Spleen (tissue), 11 donors: ENCODE measurements around the gene TCAIM. TPM values are rescaled to one million over a fixed set of nuclear protein-coding genes. Genes with fewer than 3 reads are reported as not detected.
A peak's percentile ranks its signal among the peaks of the same experiment; 100 is the strongest.

Experiments
- DNase-seq: peaks from one replicate; pipeline ENCODE4 v3.0.0-alpha.2; 2020
- H3K27ac ChIP-seq, 8 donors: fragments of 200-600 bp; sonication (generic) in 7 of 8; 1 replicate in 4 of 8; 2 replicates in 4 of 8; pipeline versions ENCODE4 v1.5.0 to v1.8.0; 2016 to 2021; ENCODE audit warnings: inconsistent platforms in 4 of 8, mild to moderate bottlenecking in 4 of 8, moderate library complexity in 1 of 8
- H3K27me3 ChIP-seq, 7 donors: fragments of 200-600 bp; sonication (generic) in 6 of 7; replicated peaks in 1 of 7; 1 replicate in 4 of 7; 2 replicates in 3 of 7; pipeline versions ENCODE4 v1.5.0 to v1.8.0; 2016 to 2021; ENCODE audit warnings: inconsistent platforms in 3 of 7, mild to moderate bottlenecking in 1 of 7
- H3K36me3 ChIP-seq, 6 donors: fragments of 200-600 bp; sonication (generic) in 5 of 6; 1 replicate in 4 of 6; 2 replicates in 2 of 6; pipeline versions ENCODE4 v1.5.0 to v1.8.0; 2016 to 2021; ENCODE audit warnings: inconsistent platforms in 2 of 6
- H3K4me1 ChIP-seq, 6 donors: fragments of 200-600 bp; sonication (generic) in 5 of 6; 1 replicate in 3 of 6; 2 replicates in 3 of 6; pipeline versions ENCODE4 v1.5.0 to v1.8.0; 2016 to 2021; ENCODE audit warnings: inconsistent platforms in 3 of 6
- H3K4me3 ChIP-seq, 8 donors: fragments of 200-600 bp; sonication (generic) in 7 of 8; 1 replicate in 4 of 8; 2 replicates in 4 of 8; pipeline versions ENCODE4 v1.5.0 to v1.8.0; 2016 to 2021; ENCODE audit warnings: inconsistent platforms in 4 of 8, mild to moderate bottlenecking in 4 of 8, moderate library complexity in 2 of 8
- H3K9me3 ChIP-seq, 8 donors: fragments of 200-600 bp; sonication (generic) in 7 of 8; 1 replicate in 4 of 8; 2 replicates in 4 of 8; pipeline versions ENCODE4 v1.5.0 to v1.8.0; 2016 to 2021; ENCODE audit warnings: inconsistent platforms in 4 of 8
- CTCF ChIP-seq, 11 experiments: fragments of 200-600 bp in 7 of 11; fragments of 450-650 bp in 4 of 11; sonication (generic) in 4 of 11; IDR thresholded peaks in 8 of 11; conservative IDR thresholded peaks in 3 of 11; 1 replicate in 7 of 11; 2 replicates in 4 of 11; pipeline versions ENCODE4 v1.4.0 to v1.8.0; 2016 to 2021; ENCODE audit warnings: antibody characterized with exemption in 11 of 11, inconsistent platforms in 4 of 11, mild to moderate bottlenecking in 1 of 11
- POLR2A ChIP-seq, 3 donors: fragments of 450-650 bp; IDR thresholded peaks; one replicate each; pipeline ENCODE4 v1.5.1; 2017; ENCODE audit warnings: antibody characterized with exemption in 3 of 3, mild to moderate bottlenecking in 1 of 3
- POLR2AphosphoS5 ChIP-seq, 3 donors: sonication (generic); formaldehyde crosslinking; IDR thresholded peaks; one replicate each; pipeline ENCODE4 v1.5.1; 2017; ENCODE audit warnings: antibody characterized with exemption in 3 of 3
- WGBS, 5 donors: extraction: QIAGEN DNeasy Blood & Tissue Kit in 3 of 5; methylation state at CpG; one replicate each; pipeline versions ENCODE4 v1.1.5 to v1.1.7; 2013 to 2018; 5-methylcytosine and 5-hydroxymethylcytosine counted together
- intact Hi-C: fragments of 100-400 bp; cut with DNase I; formaldehyde crosslinking; loops from one replicate; pipeline ENCODE4 v1.15.0; 2023; ENCODE audit warnings: low total_unique reads
- polyA plus RNA-seq, 3 donors: library from polyadenylated mRNA; stranded (reverse); fragments of 200-250 nt; gene quantifications; one replicate each; pipeline ENCODE4 v1.2.1, GENCODE V29; 2013
- total RNA-seq, 7 donors: library from RNA; depleted of rRNA in 3 of 7; stranded (reverse); fragments of >200 nt in 3 of 7; fragmentation: NEBNext Ultra II Directional in 4 of 7; extraction: Animal tissue kit (Norgen Biotek cat#: 25700) in 4 of 7; gene quantifications; one replicate each; pipeline versions ENCODE4 v1.1.0 to v1.2.1, GENCODE V29; 2016 to 2021
- donor health status: healthy with polysubstance abuse.
- donor health status: DM: no; HTN: no; CAD: no; lungs with moderate emphysema.
- donor health status: DM: no; HTN: no; CAD: no.
- donor health status: Bipolar disorder and iron deficiency.
- donor health status: healthy.
- donor health status: DM: no; HTN: no; CAD: no.
- donor health status: DM: yes; HTN: yes; CAD: no.

TCAIM gene
- total and polyA plus RNA-seq, 10 donors, result 7.2 to 31.7 (median 22.9) TPM

DNA sequence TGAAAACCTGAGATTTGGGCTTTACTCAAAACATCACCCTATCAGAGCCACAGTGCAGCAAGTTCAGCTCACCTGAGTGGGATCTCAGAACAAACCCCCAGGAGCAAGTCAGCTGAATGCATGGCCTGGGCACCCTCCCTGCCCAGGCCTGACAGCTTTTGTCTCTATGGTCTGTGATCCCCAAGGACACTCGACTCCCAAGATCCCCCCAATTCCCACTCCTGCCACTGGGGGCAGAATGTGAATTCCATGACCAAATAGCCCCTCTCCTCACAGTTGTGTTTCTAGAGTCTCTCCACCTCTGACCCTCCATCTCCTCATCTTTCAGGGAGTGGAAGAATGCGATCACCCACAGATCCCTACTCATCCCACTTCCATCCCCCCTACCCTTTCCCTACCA lies 80.0 kb downstream of the TCAIM start:
- H3K4me3 ChIP-seq, result no peak overlapping the region
- no peak overlapping the region for H3K27ac ChIP-seq
- H3K27me3 ChIP-seq, result no peaks in the 10 kb centered on the region
- no peak for DNase-seq
- no peaks in the 10 kb centered on the region for H3K4me1 ChIP-seq
- intact Hi-C loops, result no loop called here
- 62 to 93% (median 88%) methylated on average over 2 of the region's 2 CpGs for whole genome bisulfite sequencing, 5 donors
- no peak for TF ChIP-seq POLR2AphosphoS5 (IDR thresholded peaks at IDR 0.05)
- TF ChIP-seq POLR2A (IDR thresholded peaks at IDR 0.05), result no peak
- peak in 1 of 11 experiments; percentile 17 for TF ChIP-seq CTCF (IDR thresholded peaks at IDR 0.05 in 8 of 11, conservative IDR thresholded peaks at IDR 0.05 in 3 of 11)
- no peaks in the 10 kb centered on the region for H3K9me3 ChIP-seq
- H3K36me3 ChIP-seq, result peaks cover 0 to 28% (median 0%) of the 10 kb centered on the region in 6 donors

DNA sequence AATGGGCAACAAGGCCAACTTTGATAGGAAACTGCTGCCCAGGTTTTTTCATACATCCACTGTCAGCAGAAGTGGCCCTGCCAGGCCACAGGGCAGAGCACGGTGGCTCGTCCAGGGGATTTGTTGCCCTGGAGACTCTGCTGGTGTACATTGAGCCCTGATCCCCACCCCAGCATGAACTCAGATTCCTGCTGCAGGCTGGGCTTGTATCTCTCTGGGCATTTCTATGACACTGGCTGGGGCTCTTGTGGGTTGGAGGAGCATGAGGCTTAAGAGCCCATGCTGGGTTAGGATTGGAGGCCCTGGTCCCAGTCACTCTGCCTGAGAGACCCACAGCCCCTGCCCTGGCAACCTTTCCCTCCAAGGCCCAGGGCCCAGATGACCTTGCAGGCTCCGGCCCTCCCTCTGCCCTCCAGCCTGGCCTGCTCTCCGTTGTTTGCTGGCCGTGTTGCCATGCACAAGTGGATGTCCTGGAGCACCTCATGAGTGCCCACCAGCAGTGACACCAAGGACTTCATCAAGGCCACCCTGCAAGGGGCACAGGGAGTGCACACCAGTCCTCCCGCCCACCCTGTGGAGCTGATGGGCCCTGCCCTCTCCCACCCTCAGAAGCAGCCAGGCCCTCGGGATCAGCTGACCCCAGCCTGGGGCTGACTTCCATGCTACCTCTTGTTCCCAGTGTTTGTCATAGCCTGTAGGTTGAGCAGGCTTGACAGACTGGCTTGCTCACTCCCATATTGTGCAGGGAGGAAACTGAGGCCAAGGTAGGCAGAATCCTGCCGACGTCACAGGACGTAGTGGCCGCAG lies 80.8 kb downstream of the TCAIM start:
- intact Hi-C loops, result no loop called here
- H3K27ac ChIP-seq, result no peak overlapping the region
- H3K27me3 ChIP-seq, result no peaks in the 10 kb centered on the region
- no peak for DNase-seq
- peaks cover 0 to 28% (median 0%) of the 10 kb centered on the region in 6 donors for H3K36me3 ChIP-seq
- TF ChIP-seq POLR2A (IDR thresholded peaks at IDR 0.05) (no peak), POLR2AphosphoS5 (IDR thresholded peaks at IDR 0.05) (no peak), CTCF (IDR thresholded peaks at IDR 0.05 in 8 of 11, conservative IDR thresholded peaks at IDR 0.05 in 3 of 11) (no peak)
- WGBS, 5 donors, result 64 to 83% (median 78%) methylated on average over 9 to 11 of the region's 11 CpGs
- H3K4me3 ChIP-seq, result no peak overlapping the region
- no peaks in the 10 kb centered on the region for H3K9me3 ChIP-seq
- H3K4me1 ChIP-seq, result no peaks in the 10 kb centered on the region

DNA sequence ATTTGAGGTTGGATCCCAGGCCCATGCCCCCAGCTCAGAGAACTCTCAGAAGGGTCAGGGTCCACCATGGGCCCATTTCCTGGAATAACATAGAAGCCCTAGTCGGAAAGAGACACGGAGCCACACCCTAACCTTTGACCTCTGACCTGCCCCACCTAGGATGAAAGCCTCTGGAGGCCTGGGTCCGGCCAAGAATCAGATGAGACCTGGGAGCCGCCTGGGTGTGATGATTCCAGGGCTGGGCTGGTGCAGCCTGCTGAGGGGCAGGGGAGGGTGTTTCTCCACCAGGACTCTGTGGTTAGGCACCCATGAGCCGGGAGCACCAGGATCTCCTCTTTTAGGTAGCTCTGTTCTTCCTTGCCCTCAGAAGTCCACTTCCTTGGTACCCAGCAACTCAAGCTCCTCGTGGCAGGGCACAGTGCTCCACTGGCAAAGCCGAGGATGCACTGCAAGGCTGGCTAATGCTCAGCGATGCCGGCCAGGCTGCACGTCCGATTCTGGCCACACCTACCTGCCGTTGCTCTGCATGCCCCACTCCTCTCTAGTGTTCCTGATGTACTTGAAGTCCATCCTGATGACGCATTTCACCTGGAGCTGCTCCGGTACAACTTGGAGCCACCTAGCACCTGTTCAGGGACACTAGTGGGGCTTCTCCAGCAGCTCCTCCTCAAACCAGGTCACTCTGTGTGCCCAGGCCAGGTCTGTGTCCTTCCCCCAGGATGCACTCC lies 81.5 kb downstream of the TCAIM start:
- intact Hi-C loops, result no loop called here
- Histone ChIP-seq H3K4me1 (no peaks in the 10 kb centered on the region), H3K9me3 (no peaks in the 10 kb centered on the region), H3K4me3 (no peak overlapping the region), H3K27me3 (no peaks in the 10 kb centered on the region), H3K36me3 (peaks cover 0 to 28% (median 0%) of the 10 kb centered on the region in 6 donors), H3K27ac (no peak overlapping the region)
- DNase-seq, result no peak
- no peak for TF ChIP-seq POLR2A (IDR thresholded peaks at IDR 0.05)
- no peak for TF ChIP-seq CTCF (IDR thresholded peaks at IDR 0.05 in 8 of 11, conservative IDR thresholded peaks at IDR 0.05 in 3 of 11)
- no peak for TF ChIP-seq POLR2AphosphoS5 (IDR thresholded peaks at IDR 0.05)
- WGBS, 5 donors, result 83 to 90% (median 86%) methylated on average over 10 to 14 of the region's 14 CpGs

- intact Hi-C loops, result no loop called here
- Histone ChIP-seq H3K9me3 (no peaks in the 10 kb centered on the region), H3K4me3 (no peak overlapping the region), H3K27ac (no peak overlapping the region), H3K4me1 (no peaks in the 10 kb centered on the region), H3K36me3 (peaks cover 0 to 28% (median 0%) of the 10 kb centered on the region in 6 donors), H3K27me3 (no peaks in the 10 kb centered on the region)
- no peak for DNase-seq
- TF ChIP-seq CTCF (IDR thresholded peaks at IDR 0.05 in 8 of 11, conservative IDR thresholded peaks at IDR 0.05 in 3 of 11) (no peak), POLR2AphosphoS5 (IDR thresholded peaks at IDR 0.05) (no peak), POLR2A (IDR thresholded peaks at IDR 0.05) (no peak)
- WGBS, 5 donors, result 63 to 100% (median 91%) methylated on average over 1 of the region's 1 CpG
Measured at GRCh38 chr3:44420676-44421075, 82.1 kb downstream of the TCAIM start.
